ENCODE measurements around the gene CUL4A. TPM values are rescaled to one million over a fixed set of nuclear protein-coding genes. Genes with fewer than 3 reads are reported as not detected.

CUL4A gene
- polyA plus RNA-seq, 1 of the 3 experiments (the other 2 are of a cell fraction), result 51.2 TPM

GRCh38 chr13:113216254-113217048 lies 7.0 kb downstream of the CUL4A start:
- no peak for TF ChIP-seq TEAD4 (IDR thresholded peaks at IDR 0.05; ENCODE audit: borderline replicate concordance, insufficient read depth)
- no peak for TF ChIP-seq SMC3 (IDR thresholded peaks at IDR 0.05; ENCODE audit: low read depth, low read length)
- TF ChIP-seq ELF1 (IDR thresholded peaks at IDR 0.05), result no peak
- TF ChIP-seq YY1 (IDR thresholded peaks at IDR 0.05; ENCODE audit: low read depth), result no peak
- no peak for TF ChIP-seq RAD21 (IDR thresholded peaks at IDR 0.05; ENCODE audit: low read length)
- no peak for TF ChIP-seq CHD2 (IDR thresholded peaks at IDR 0.05; ENCODE audit: low read length, partially characterized antibody)
- no peak for TF ChIP-seq FOXM1 (IDR thresholded peaks at IDR 0.05; ENCODE audit: low read depth)
- TF ChIP-seq JUND (IDR thresholded peaks at IDR 0.05), result no peak
- peak; percentile 38; the same call in 1 of the 2 replicates for TF ChIP-seq FOSL2 (IDR thresholded peaks at IDR 0.05; ENCODE audit: borderline replicate concordance, low read depth)
- no peak for TF ChIP-seq EZH2phosphoT487 (IDR thresholded peaks at IDR 0.05; ENCODE audit: borderline replicate concordance, low read depth)
- TF ChIP-seq PBX3 (IDR thresholded peaks at IDR 0.05), result peak; percentile 1; the same call in 1 of the 2 replicates
- TF ChIP-seq, protein P1, sequence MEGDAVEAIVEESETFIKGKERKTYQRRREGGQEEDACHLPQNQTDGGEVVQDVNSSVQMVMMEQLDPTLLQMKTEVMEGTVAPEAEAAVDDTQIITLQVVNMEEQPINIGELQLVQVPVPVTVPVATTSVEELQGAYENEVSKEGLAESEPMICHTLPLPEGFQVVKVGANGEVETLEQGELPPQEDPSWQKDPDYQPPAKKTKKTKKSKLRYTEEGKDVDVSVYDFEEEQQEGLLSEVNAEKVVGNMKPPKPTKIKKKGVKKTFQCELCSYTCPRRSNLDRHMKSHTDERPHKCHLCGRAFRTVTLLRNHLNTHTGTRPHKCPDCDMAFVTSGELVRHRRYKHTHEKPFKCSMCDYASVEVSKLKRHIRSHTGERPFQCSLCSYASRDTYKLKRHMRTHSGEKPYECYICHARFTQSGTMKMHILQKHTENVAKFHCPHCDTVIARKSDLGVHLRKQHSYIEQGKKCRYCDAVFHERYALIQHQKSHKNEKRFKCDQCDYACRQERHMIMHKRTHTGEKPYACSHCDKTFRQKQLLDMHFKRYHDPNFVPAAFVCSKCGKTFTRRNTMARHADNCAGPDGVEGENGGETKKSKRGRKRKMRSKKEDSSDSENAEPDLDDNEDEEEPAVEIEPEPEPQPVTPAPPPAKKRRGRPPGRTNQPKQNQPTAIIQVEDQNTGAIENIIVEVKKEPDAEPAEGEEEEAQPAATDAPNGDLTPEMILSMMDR (IDR thresholded peaks at IDR 0.05), result no peak
- TF ChIP-seq TAF1 (IDR thresholded peaks at IDR 0.05; ENCODE audit: borderline replicate concordance, low read depth, low read length), result no peak
- TF ChIP-seq TCF12 (IDR thresholded peaks at IDR 0.05), result no peak
- no peak for TF ChIP-seq GABPA (IDR thresholded peaks at IDR 0.05; ENCODE audit: low read depth)
- ChIA-PET CTCF (no interaction called here), POLR2A (no interaction called here)
- peak overlapping the region; percentile 54 for H3K4me2 ChIP-seq
- H4K20me1 ChIP-seq (ENCODE audit: insufficient read depth), result peaks cover 98% of the 10 kb centered on the region
- H3K36me3 ChIP-seq (replicated peaks in 1 of 2; ENCODE audit: control insufficient read depth in 1 of 2, insufficient read depth in 2 of 2, low read length in 1 of 2), result peaks cover 25 to 28% of the 10 kb centered on the region in 2 experiments
- no peak for DNase-seq
- H3K9me2 ChIP-seq, result no peaks in the 10 kb centered on the region
- H3K27me3 ChIP-seq (ENCODE audit: insufficient read depth), result no peaks in the 10 kb centered on the region
- peak overlapping the region in 1 of 2 experiments; percentile 5; a peak in 1 of 4 replicates for H3K4me3 ChIP-seq (ENCODE audit: low read depth in 2 of 2, low read length in 1 of 2)
- peaks cover 100% of the 10 kb centered on the region for H3K79me2 ChIP-seq (ENCODE audit: insufficient read depth)
- 0 out of 2 replicates have a peak overlapping the region, but pooled peaks have one; percentile 8 for H3K9ac ChIP-seq
- 54% methylated on average over 7 of the region's 7 CpGs for WGBS (ENCODE audit: low lambda C conversion rate)
- no peak overlapping the region for H2AFZ ChIP-seq (ENCODE audit: low read depth)
- peaks cover 12% of the 10 kb centered on the region for H3F3A ChIP-seq (replicated peaks; ENCODE audit: insufficient read depth)
- no peaks in the 10 kb centered on the region for H3K9me3 ChIP-seq
- peaks cover 10 to 14% of the 10 kb centered on the region in 2 experiments for H3K4me1 ChIP-seq (ENCODE audit: control insufficient read depth in 1 of 2, insufficient read depth in 2 of 2, low read depth in 1 of 2, low read length in 1 of 2)
- peak overlapping the region; percentile 36 to 58 for H3K27ac ChIP-seq (ENCODE audit: low read depth in 2 of 2, low read length in 1 of 2)

DNA sequence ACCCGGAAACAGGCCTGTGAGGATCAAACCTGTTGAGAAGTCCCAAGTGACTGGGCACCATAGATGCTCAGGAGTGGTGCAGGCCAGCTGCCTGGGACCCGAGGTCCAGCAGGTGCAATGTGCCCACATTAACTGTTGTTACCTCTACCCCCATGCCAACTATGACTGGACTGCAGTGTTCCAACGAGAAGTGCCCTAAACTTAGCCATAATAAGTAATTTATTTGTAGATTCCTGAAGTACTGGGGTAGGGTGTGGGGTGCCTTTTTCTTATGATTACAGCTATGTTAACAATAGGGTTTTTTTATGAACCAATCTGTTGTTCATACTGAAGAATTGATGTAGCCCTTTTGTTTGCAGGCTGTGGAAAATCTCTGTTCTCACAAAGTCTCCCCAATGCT lies 9.2 kb downstream of the CUL4A start:
- Histone ChIP-seq H2AFZ (ENCODE audit: low read depth) (no peak overlapping the region), H3K79me2 (ENCODE audit: insufficient read depth) (peaks cover 100% of the 10 kb centered on the region), H3K9me3 (no peaks in the 10 kb centered on the region), H4K20me1 (ENCODE audit: insufficient read depth) (peaks cover 91% of the 10 kb centered on the region), H3F3A (replicated peaks; ENCODE audit: insufficient read depth) (peaks cover 12% of the 10 kb centered on the region), H3K9ac (no peak overlapping the region), H3K36me3 (replicated peaks in 1 of 2; ENCODE audit: control insufficient read depth in 1 of 2, insufficient read depth in 2 of 2, low read length in 1 of 2) (peaks cover 17 to 18% of the 10 kb centered on the region in 2 experiments), H3K4me2 (no peak overlapping the region), H3K4me3 (ENCODE audit: low read depth in 2 of 2, low read length in 1 of 2) (no peak overlapping the region), H3K27me3 (ENCODE audit: insufficient read depth) (no peaks in the 10 kb centered on the region), H3K4me1 (ENCODE audit: control insufficient read depth in 1 of 2, insufficient read depth in 2 of 2, low read depth in 1 of 2, low read length in 1 of 2) (peaks cover 7 to 13% of the 10 kb centered on the region in 2 experiments; a peak in 2 of 4 replicates), H3K27ac (ENCODE audit: low read depth in 2 of 2, low read length in 1 of 2) (no peak overlapping the region), H3K9me2 (no peaks in the 10 kb centered on the region)
- POLR2A ChIA-PET, result no interaction called here
- DNase-seq, result no peak
- CTCF ChIA-PET, result interaction anchor here (0.9 to 1.8 kb wide), 2 partner anchors 10 to 20 kb away, joined by 3 read pairs; partner anchors contain the start of gene PCID2
- WGBS (ENCODE audit: low lambda C conversion rate), result 93% methylated on average over 3 of the region's 3 CpGs
- TF ChIP-seq, protein P2, sequence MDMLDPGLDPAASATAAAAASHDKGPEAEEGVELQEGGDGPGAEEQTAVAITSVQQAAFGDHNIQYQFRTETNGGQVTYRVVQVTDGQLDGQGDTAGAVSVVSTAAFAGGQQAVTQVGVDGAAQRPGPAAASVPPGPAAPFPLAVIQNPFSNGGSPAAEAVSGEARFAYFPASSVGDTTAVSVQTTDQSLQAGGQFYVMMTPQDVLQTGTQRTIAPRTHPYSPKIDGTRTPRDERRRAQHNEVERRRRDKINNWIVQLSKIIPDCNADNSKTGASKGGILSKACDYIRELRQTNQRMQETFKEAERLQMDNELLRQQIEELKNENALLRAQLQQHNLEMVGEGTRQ (IDR thresholded peaks at IDR 0.05; ENCODE audit: borderline replicate concordance, low read depth, low read length), result no peak
- no peak for TF ChIP-seq NRF1 (IDR thresholded peaks at IDR 0.05; ENCODE audit: low read depth, low read length)
- no peak for TF ChIP-seq FOXJ3 (CRISPR knock-in tag; IDR thresholded peaks at IDR 0.05)
- no peak for TF ChIP-seq ELF1 (IDR thresholded peaks at IDR 0.05)
- TF ChIP-seq TEAD4 (IDR thresholded peaks at IDR 0.05; ENCODE audit: borderline replicate concordance, insufficient read depth), result no peak
